ENCODE data around the gene MDC1. TPM values are rescaled to one million over a fixed set of nuclear protein-coding genes. Genes with fewer than 3 reads are reported as not detected.
"Not testable (repeated sequence)": the region's sequence is repeated elsewhere in the genome, so short reads cannot be mapped to it uniquely, and the experiment has no call there.

The MDC1 gene
- total and polyA plus RNA-seq, 2 experiments from 2014 or later: 17.2 to 32.7 TPM

DNA sequence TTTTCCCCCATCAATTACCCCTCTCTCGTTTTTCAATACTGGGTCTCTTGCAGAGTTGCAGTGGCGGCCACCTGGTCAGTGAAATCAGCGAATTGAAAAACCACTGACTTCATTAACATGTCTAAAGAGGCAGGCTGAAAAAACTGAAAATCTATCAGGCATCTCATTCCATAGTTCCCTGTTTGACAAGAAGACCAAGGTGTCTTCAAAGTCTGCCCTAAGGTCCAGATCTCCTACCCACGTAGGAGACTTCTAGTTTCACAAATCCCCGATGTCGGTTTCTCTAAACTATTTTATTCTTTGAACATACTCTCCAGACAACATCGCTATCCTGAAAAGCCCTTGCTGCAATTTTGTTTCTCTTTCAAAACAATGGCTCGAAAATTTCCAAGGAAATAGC is 2.3 kb upstream of the MDC1 start:
- H3F3A ChIP-seq (replicated peaks; ENCODE audit: low read depth): peaks cover 35% of the 10 kb centered on the region
- Mint-ChIP-seq H3K9me3 (peaks cover 13% of the 10 kb centered on the region; the same call in 2 of the 3 replicates), H3K27me3 (ENCODE audit: insufficient read depth, low read depth, poor library complexity) (peaks cover 50% of the 10 kb centered on the region), H3K27ac (peak overlapping the region; percentile 100), H3K36me3 (ENCODE audit: low read depth) (peaks cover 56% of the 10 kb centered on the region), H3K4me3 (peak overlapping the region; percentile 100), H3K4me1 (peaks cover 42% of the 10 kb centered on the region)
- H3K79me2 ChIP-seq (replicated peaks; ENCODE audit: insufficient read depth): peaks cover 68% of the 10 kb centered on the region
- H3K4me3 ChIP-seq: peak overlapping the region; percentile 55
- peak; percentile 66 for DNase-seq (ENCODE audit: low spot score)
- no peaks in the 10 kb centered on the region for H3K9me2 ChIP-seq (ENCODE audit: insufficient read depth)
- peaks cover 24% of the 10 kb centered on the region for H4K20me1 ChIP-seq (replicated peaks; ENCODE audit: insufficient read depth)
- H3K36me3 ChIP-seq (ENCODE audit: insufficient read depth): peaks cover 31% of the 10 kb centered on the region
- peak overlapping the region; percentile 77 for H3K4me2 ChIP-seq
- H2AFZ ChIP-seq: no peak overlapping the region
- peaks cover 13% of the 10 kb centered on the region for H3K4me1 ChIP-seq (ENCODE audit: insufficient read depth)
- TF ChIP-seq POLR2AphosphoS5 (IDR thresholded peaks at IDR 0.05; ENCODE audit: low read depth): peak; percentile 57; the same call in 1 of the 2 replicates
- no peak for TF ChIP-seq ZNF114 (CRISPR knock-in tag; IDR thresholded peaks at IDR 0.05)
- peak overlapping the region; percentile 97 for H3K27ac ChIP-seq (ENCODE audit: low read depth)
- ATAC-seq: no peak
- no peaks in the 10 kb centered on the region for H3K27me3 ChIP-seq (ENCODE audit: insufficient read depth)

DNA sequence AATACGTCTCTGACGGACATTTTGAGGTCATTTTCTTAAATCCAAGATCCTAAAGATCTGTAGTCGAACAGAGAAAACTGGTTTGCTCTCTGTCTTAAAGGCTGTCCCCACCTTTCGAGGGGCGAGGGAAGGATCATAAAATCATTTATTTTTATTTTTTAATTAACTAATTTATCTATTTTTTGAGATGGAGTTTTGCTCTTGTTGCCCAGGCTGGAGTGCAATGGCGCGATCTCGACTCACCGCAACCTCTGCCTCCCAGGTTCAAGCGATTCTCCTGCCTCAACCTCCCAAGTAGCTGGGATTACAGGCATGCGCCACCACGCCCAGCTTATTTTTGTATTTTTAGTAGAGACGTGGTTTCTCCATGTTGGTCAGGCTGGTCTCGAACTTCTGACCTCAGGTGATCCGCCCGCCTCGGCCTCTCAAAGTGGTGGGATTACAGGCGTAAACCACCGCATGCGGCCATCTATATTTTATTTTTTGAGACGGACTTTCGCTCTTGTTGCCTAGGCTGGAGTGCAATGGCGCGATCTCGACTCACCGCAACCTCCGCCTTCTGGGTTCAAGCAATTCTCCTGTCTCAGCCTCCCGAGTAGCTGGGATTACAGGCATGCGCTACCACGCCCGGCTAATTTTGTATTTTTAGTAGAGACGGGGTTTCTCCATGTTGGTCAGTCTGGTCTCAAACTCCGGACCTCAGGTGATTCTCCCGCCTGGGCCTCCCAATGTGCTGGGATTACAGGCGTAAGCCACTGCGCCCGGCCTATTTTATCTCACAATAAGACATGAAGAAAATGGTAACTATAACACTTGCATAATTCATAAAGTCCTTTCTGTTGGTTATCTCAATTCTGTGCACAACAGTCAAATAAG is 1.0 kb upstream of the MDC1 start:
- Histone ChIP-seq H3F3A (replicated peaks; ENCODE audit: low read depth) (peaks cover 23% of the 10 kb centered on the region), H3K36me3 (ENCODE audit: insufficient read depth) (peaks cover 30% of the 10 kb centered on the region), H3K79me2 (replicated peaks; ENCODE audit: insufficient read depth) (peaks cover 60% of the 10 kb centered on the region), H3K4me3 (peak overlapping the region; percentile 55), H3K4me1 (ENCODE audit: insufficient read depth) (peaks cover 11% of the 10 kb centered on the region), H4K20me1 (replicated peaks; ENCODE audit: insufficient read depth) (peaks cover 18% of the 10 kb centered on the region), H3K27ac (ENCODE audit: low read depth) (peak overlapping the region; percentile 97), H3K4me2 (peak overlapping the region; percentile 77)
- H2AFZ ChIP-seq; H3K9me2 ChIP-seq (ENCODE audit: insufficient read depth); DNase-seq (ENCODE audit: low spot score); H3K27me3 ChIP-seq (ENCODE audit: insufficient read depth); ATAC-seq: not testable (repeated sequence)
- Mint-ChIP-seq H3K4me3 (peak overlapping the region; percentile 100), H3K4me1 (peaks cover 29% of the 10 kb centered on the region), H3K27me3 (ENCODE audit: insufficient read depth, low read depth, poor library complexity) (peaks cover 38% of the 10 kb centered on the region), H3K36me3 (ENCODE audit: low read depth) (peaks cover 56% of the 10 kb centered on the region), H3K27ac (peak overlapping the region; percentile 100), H3K9me3 (peaks cover 13% of the 10 kb centered on the region; the same call in 2 of the 3 replicates)

DNA sequence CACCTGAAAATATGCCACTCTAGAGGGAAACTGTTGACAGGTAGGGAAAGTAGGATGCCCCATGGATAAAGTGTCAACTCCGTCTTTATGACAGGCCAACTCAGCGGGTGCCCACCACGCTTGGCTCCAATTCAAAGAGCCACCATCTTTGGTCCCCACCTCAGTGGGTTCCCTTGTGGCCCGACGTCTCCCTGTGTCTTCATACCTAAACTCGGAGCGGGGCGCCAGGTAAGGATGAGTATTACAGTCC is 277 bp downstream of the MDC1 start:
- peak overlapping the region; percentile 100 for H3K4me3 Mint-ChIP-seq
- peak overlapping the region; percentile 55 for H3K4me3 ChIP-seq
- peaks cover 27% of the 10 kb centered on the region for H3K27me3 Mint-ChIP-seq (ENCODE audit: insufficient read depth, low read depth, poor library complexity)
- peak overlapping the region; percentile 86 for H3K4me2 ChIP-seq
- H3F3A ChIP-seq (replicated peaks; ENCODE audit: low read depth): peaks cover 10% of the 10 kb centered on the region
- H3K27me3 ChIP-seq (ENCODE audit: insufficient read depth): no peaks in the 10 kb centered on the region
- H3K36me3 ChIP-seq (ENCODE audit: insufficient read depth): peaks cover 27% of the 10 kb centered on the region
- peaks cover 7% of the 10 kb centered on the region for H3K4me1 ChIP-seq (ENCODE audit: insufficient read depth)
- H3K9me3 Mint-ChIP-seq: peaks cover 13% of the 10 kb centered on the region; the same call in 2 of the 3 replicates
- peaks cover 7% of the 10 kb centered on the region; the same call in 1 of the 2 replicates for H4K20me1 ChIP-seq (replicated peaks; ENCODE audit: insufficient read depth)
- ATAC-seq (no peak; the same call in 2 of the 3 replicates), DNase-seq (ENCODE audit: low spot score) (no peak)
- H3K9me2 ChIP-seq (ENCODE audit: insufficient read depth): no peaks in the 10 kb centered on the region
- H3K4me1 Mint-ChIP-seq: peaks cover 22% of the 10 kb centered on the region
- H3K79me2 ChIP-seq (replicated peaks; ENCODE audit: insufficient read depth): peaks cover 47% of the 10 kb centered on the region
- peaks cover 56% of the 10 kb centered on the region for H3K36me3 Mint-ChIP-seq (ENCODE audit: low read depth)
- peak overlapping the region; percentile 95 for H3K27ac Mint-ChIP-seq
- peak overlapping the region; percentile 23; the same call in 1 of the 2 replicates for H2AFZ ChIP-seq
- H3K27ac ChIP-seq (ENCODE audit: low read depth): peak overlapping the region; percentile 33; the same call in 1 of the 2 replicates
- no peak for TF ChIP-seq JUNB (IDR thresholded peaks at IDR 0.05; ENCODE audit: unreplicated experiment)
- TF ChIP-seq ZNF114 (CRISPR knock-in tag; IDR thresholded peaks at IDR 0.05): peak; percentile 72; the same call in 1 of the 2 replicates

DNA sequence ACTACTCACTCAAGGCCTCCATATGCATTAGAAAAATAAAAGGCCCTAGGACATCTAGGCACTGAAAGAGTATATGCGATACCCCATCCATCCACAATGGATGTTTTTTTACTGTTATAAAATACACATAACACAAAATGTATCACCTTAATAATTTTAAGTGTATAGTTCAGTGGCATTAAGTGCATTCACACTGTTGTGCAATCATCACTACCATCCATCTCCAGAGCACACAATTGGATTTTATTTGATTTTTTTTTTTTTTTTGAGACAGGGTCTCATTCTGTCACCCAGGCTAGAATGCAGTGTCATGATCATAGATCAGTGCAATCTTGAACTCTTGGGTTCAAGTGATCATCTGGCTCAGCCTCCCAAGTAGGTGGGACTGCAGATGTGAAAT is 2.8 kb downstream of the MDC1 start:
- Histone ChIP-seq H3F3A (replicated peaks; ENCODE audit: low read depth) (0 out of 2 replicates have a peak, but pooled peaks cover 2% of the 10 kb centered on the region), H3K4me2 (no peak overlapping the region), H2AFZ (no peak overlapping the region), H3K27me3 (ENCODE audit: insufficient read depth) (no peaks in the 10 kb centered on the region), H3K9me2 (ENCODE audit: insufficient read depth) (no peaks in the 10 kb centered on the region), H3K36me3 (ENCODE audit: insufficient read depth) (peaks cover 32% of the 10 kb centered on the region), H3K27ac (ENCODE audit: low read depth) (no peak overlapping the region), H3K4me1 (ENCODE audit: insufficient read depth) (peaks cover 7% of the 10 kb centered on the region), H3K79me2 (replicated peaks; ENCODE audit: insufficient read depth) (peaks cover 32% of the 10 kb centered on the region), H4K20me1 (replicated peaks; ENCODE audit: insufficient read depth) (peaks cover 7% of the 10 kb centered on the region; the same call in 1 of the 2 replicates), H3K4me3 (no peak overlapping the region)
- Mint-ChIP-seq H3K9me3 (0 out of 3 replicates have a peak, but pooled peaks cover 2% of the 10 kb centered on the region), H3K36me3 (ENCODE audit: low read depth) (peaks cover 60% of the 10 kb centered on the region), H3K4me1 (peaks cover 21% of the 10 kb centered on the region), H3K27ac (no peak overlapping the region), H3K27me3 (ENCODE audit: insufficient read depth, low read depth, poor library complexity) (peaks cover 4% of the 10 kb centered on the region), H3K4me3 (no peak overlapping the region)
- ATAC-seq (no peak), DNase-seq (ENCODE audit: low spot score) (no peak)
- TF ChIP-seq ZNF114 (CRISPR knock-in tag; IDR thresholded peaks at IDR 0.05) (no peak), ZNF331 (CRISPR knock-in tag; IDR thresholded peaks at IDR 0.05; ENCODE audit: low read depth) (no peak)
- TF ChIP-seq, protein P1, sequence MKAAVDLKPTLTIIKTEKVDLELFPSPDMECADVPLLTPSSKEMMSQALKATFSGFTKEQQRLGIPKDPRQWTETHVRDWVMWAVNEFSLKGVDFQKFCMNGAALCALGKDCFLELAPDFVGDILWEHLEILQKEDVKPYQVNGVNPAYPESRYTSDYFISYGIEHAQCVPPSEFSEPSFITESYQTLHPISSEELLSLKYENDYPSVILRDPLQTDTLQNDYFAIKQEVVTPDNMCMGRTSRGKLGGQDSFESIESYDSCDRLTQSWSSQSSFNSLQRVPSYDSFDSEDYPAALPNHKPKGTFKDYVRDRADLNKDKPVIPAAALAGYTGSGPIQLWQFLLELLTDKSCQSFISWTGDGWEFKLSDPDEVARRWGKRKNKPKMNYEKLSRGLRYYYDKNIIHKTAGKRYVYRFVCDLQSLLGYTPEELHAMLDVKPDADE (IDR thresholded peaks at IDR 0.05): no peak
- TF ChIP-seq, protein P2, sequence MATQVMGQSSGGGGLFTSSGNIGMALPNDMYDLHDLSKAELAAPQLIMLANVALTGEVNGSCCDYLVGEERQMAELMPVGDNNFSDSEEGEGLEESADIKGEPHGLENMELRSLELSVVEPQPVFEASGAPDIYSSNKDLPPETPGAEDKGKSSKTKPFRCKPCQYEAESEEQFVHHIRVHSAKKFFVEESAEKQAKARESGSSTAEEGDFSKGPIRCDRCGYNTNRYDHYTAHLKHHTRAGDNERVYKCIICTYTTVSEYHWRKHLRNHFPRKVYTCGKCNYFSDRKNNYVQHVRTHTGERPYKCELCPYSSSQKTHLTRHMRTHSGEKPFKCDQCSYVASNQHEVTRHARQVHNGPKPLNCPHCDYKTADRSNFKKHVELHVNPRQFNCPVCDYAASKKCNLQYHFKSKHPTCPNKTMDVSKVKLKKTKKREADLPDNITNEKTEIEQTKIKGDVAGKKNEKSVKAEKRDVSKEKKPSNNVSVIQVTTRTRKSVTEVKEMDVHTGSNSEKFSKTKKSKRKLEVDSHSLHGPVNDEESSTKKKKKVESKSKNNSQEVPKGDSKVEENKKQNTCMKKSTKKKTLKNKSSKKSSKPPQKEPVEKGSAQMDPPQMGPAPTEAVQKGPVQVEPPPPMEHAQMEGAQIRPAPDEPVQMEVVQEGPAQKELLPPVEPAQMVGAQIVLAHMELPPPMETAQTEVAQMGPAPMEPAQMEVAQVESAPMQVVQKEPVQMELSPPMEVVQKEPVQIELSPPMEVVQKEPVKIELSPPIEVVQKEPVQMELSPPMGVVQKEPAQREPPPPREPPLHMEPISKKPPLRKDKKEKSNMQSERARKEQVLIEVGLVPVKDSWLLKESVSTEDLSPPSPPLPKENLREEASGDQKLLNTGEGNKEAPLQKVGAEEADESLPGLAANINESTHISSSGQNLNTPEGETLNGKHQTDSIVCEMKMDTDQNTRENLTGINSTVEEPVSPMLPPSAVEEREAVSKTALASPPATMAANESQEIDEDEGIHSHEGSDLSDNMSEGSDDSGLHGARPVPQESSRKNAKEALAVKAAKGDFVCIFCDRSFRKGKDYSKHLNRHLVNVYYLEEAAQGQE (IDR thresholded peaks at IDR 0.05; ENCODE audit: unreplicated experiment): no peak
